ENCODE data around the gene HSPB1. TPM values are rescaled to one million over a fixed set of nuclear protein-coding genes. Genes with fewer than 3 reads are reported as not detected.
A peak's percentile ranks its signal among the peaks of the same experiment; 100 is the strongest.

Gene HSPB1
- total RNA-seq, 1 experiment from 2014 or later = 422 TPM

DNA sequence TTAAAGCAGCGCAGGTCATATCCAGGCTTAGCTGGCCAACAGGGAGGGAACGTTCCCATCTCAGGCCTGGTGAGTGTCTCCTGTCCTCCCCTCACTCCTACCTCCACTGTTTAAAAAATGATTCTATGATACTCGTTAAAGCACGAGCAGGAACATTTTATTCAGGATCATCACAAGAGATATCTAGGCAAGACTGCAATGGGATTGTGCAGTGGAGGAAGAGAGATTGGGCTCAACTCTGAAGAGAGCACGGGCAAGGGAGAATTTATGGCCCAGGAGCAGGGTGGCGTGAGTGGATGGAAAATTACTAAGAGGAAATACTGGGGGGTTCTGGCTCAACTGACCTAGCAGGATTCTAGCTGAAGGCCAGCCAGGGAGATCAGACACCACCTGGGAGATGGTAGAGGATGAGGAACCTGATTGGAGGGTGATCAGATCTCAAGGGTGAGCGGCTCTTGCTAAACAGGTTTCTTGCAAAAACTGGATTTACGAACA lies 9.0 kb upstream of the HSPB1 start:
- DNase-seq (ENCODE audit: low read depth, low spot score) (no peak), ATAC-seq (no peak)
- BruUV-seq (replicated peaks) = no TSS peak
- Histone ChIP-seq H3K4me3 (ENCODE audit: low read depth in 2 of 2, low read length in 2 of 2) (no peak overlapping the region), H3K27ac (ENCODE audit: low read length) (peak overlapping the region; percentile 91), H3K4me1 (ENCODE audit: control insufficient read depth, insufficient read depth, low read length) (peaks cover 48% of the 10 kb centered on the region), H3K27me3 (ENCODE audit: control insufficient read depth, insufficient read depth, low read length) (no peaks in the 10 kb centered on the region), H3K9me3 (ENCODE audit: control insufficient read depth, insufficient read depth, low read depth, low read length) (no peaks in the 10 kb centered on the region), H3K36me3 (ENCODE audit: control insufficient read depth, insufficient read depth, low read length) (no peaks in the 10 kb centered on the region)
- in situ Hi-C loops (cut with HindIII; ENCODE audit: low pct_unique_long_range_greater_than_20kb, low sequenced_read_pairs) (no loop called here), intact Hi-C loops (cut with micrococcal nuclease; ENCODE audit: unreplicated experiment) (no loop called here)
- CTCF ChIA-PET = no interaction called here
- no peak for TF ChIP-seq SIN3A (IDR thresholded peaks at IDR 0.05; ENCODE audit: borderline replicate concordance, insufficient read depth, low read depth, low read length)
- TF ChIP-seq, protein P1, sequence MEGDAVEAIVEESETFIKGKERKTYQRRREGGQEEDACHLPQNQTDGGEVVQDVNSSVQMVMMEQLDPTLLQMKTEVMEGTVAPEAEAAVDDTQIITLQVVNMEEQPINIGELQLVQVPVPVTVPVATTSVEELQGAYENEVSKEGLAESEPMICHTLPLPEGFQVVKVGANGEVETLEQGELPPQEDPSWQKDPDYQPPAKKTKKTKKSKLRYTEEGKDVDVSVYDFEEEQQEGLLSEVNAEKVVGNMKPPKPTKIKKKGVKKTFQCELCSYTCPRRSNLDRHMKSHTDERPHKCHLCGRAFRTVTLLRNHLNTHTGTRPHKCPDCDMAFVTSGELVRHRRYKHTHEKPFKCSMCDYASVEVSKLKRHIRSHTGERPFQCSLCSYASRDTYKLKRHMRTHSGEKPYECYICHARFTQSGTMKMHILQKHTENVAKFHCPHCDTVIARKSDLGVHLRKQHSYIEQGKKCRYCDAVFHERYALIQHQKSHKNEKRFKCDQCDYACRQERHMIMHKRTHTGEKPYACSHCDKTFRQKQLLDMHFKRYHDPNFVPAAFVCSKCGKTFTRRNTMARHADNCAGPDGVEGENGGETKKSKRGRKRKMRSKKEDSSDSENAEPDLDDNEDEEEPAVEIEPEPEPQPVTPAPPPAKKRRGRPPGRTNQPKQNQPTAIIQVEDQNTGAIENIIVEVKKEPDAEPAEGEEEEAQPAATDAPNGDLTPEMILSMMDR (IDR thresholded peaks at IDR 0.05) = no peak
- TF ChIP-seq TCF7L2 (IDR thresholded peaks at IDR 0.05; ENCODE audit: low read depth, low read length) = no peak
- TF ChIP-seq POLR2AphosphoS5 (IDR thresholded peaks at IDR 0.05; ENCODE audit: low read depth, low read length) = no peak
- TF ChIP-seq, protein P2, sequence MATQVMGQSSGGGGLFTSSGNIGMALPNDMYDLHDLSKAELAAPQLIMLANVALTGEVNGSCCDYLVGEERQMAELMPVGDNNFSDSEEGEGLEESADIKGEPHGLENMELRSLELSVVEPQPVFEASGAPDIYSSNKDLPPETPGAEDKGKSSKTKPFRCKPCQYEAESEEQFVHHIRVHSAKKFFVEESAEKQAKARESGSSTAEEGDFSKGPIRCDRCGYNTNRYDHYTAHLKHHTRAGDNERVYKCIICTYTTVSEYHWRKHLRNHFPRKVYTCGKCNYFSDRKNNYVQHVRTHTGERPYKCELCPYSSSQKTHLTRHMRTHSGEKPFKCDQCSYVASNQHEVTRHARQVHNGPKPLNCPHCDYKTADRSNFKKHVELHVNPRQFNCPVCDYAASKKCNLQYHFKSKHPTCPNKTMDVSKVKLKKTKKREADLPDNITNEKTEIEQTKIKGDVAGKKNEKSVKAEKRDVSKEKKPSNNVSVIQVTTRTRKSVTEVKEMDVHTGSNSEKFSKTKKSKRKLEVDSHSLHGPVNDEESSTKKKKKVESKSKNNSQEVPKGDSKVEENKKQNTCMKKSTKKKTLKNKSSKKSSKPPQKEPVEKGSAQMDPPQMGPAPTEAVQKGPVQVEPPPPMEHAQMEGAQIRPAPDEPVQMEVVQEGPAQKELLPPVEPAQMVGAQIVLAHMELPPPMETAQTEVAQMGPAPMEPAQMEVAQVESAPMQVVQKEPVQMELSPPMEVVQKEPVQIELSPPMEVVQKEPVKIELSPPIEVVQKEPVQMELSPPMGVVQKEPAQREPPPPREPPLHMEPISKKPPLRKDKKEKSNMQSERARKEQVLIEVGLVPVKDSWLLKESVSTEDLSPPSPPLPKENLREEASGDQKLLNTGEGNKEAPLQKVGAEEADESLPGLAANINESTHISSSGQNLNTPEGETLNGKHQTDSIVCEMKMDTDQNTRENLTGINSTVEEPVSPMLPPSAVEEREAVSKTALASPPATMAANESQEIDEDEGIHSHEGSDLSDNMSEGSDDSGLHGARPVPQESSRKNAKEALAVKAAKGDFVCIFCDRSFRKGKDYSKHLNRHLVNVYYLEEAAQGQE (IDR thresholded peaks at IDR 0.05; ENCODE audit: insufficient read depth in 1 of 2, low read depth in 2 of 2, low read length in 1 of 2) = no peak
- POLR2A ChIA-PET = no interaction called here

DNA sequence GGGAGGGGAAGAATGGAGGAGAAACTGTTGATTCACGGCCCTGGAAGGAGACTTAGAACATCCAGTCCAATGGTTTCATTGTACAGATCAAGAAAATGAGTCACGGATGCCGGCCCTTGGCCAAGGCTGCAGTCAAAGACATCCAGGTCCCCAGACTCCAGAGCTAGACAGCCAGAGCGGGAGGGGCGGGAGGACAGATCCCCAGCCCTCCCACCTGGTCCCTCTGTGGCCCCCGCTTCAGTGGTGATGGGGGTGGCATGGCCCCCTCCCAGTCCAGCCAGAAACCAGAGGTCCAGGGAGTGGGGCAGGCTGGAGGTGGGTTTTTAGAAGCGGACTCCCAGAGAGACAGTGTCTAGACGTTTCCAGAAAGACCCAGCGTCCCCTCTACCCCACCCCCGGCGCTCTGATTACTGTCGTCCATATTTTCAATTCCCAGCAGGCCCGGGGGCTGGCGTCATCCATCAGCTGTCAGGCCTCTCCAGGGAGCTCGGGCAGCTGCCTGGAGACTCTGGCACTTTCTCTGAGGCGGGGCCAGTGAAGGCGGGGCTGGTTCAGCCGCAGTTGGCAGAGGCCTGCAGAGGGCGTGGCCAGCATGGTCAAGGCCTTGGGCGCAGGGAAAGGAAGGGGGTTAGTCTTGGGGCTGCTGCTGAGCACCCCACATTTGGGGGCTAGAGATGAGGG lies 8.0 kb upstream of the HSPB1 start:
- no peak for DNase-seq (ENCODE audit: low read depth, low spot score)
- CTCF ChIA-PET = no interaction called here
- H3K27me3 ChIP-seq (ENCODE audit: control insufficient read depth, insufficient read depth, low read length) = no peaks in the 10 kb centered on the region
- intact Hi-C loops (cut with micrococcal nuclease; ENCODE audit: unreplicated experiment) = no loop called here
- no peaks in the 10 kb centered on the region for H3K9me3 ChIP-seq (ENCODE audit: control insufficient read depth, insufficient read depth, low read depth, low read length)
- H3K36me3 ChIP-seq (ENCODE audit: control insufficient read depth, insufficient read depth, low read length) = no peaks in the 10 kb centered on the region
- in situ Hi-C loops (cut with HindIII; ENCODE audit: low pct_unique_long_range_greater_than_20kb, low sequenced_read_pairs) = no loop called here
- TF ChIP-seq POLR2AphosphoS5 (IDR thresholded peaks at IDR 0.05; ENCODE audit: low read depth, low read length) = peak; percentile 39; the same call in 1 of the 2 replicates
- TF ChIP-seq, protein P1 (IDR thresholded peaks at IDR 0.05) = no peak
- no TSS peak for BruUV-seq (replicated peaks)
- peaks cover 48% of the 10 kb centered on the region for H3K4me1 ChIP-seq (ENCODE audit: control insufficient read depth, insufficient read depth, low read length)
- H3K4me3 ChIP-seq (ENCODE audit: low read depth in 2 of 2, low read length in 2 of 2) = peak overlapping the region; percentile 3 to 47; a peak in 2 of 4 replicates
- peak; percentile 74 for ATAC-seq
- POLR2A ChIA-PET = no interaction called here
- H3K27ac ChIP-seq (ENCODE audit: low read length) = peak overlapping the region; percentile 91

All from Panc1 (cell line).